ENCODE results near the gene SLC12A8. TPM values are rescaled to one million over a fixed set of nuclear protein-coding genes. Genes with fewer than 3 reads are reported as not detected.

The SLC12A8 gene
- total RNA-seq, 1 experiment from 2014 or later, result 30.7 TPM

- POLR2A ChIA-PET (ENCODE audit: unreplicated experiment), result interaction anchor here (0.6 to 1.0 kb wide), 6 partner anchors 11 to 1413 kb away, joined by 3 to 4 read pairs (median 4); no protein-coding TSS in a partner anchor
- peaks cover 16% of the 10 kb centered on the region for H3K4me1 ChIP-seq (replicated peaks; ENCODE audit: insufficient read depth)
- CTCF ChIA-PET, result interaction anchor here (1.1 kb wide), 1 partner anchor 10 kb away, joined by 7 read pairs; no protein-coding TSS in a partner anchor
- intact Hi-C loops (cut with micrococcal nuclease; ENCODE audit: unreplicated experiment), result loop anchor here (1.0 to 5.0 kb wide), 3 partner anchors 72 to 145 kb away; partner anchors contain the start of gene SLC12A8
- no peaks in the 10 kb centered on the region for H3K27me3 ChIP-seq (ENCODE audit: insufficient read depth, low read depth)
- BruUV-seq (replicated peaks), result TSS peak; percentile 94
- no peaks in the 10 kb centered on the region for H3K79me2 ChIP-seq (ENCODE audit: low read depth)
- no peak overlapping the region for H3K4me3 ChIP-seq
- H3K36me3 ChIP-seq (ENCODE audit: low read depth), result no peaks in the 10 kb centered on the region
- H3F3A ChIP-seq (ENCODE audit: insufficient read depth, low read depth), result peaks cover 9% of the 10 kb centered on the region; the same call in 1 of the 2 replicates
- no peaks in the 10 kb centered on the region for H3K9me3 ChIP-seq (ENCODE audit: insufficient read depth, low read depth)
- no peaks in the 10 kb centered on the region for H3K9me2 ChIP-seq (ENCODE audit: insufficient read depth)
- H2AFZ ChIP-seq, result no peak overlapping the region
- H4K20me1 ChIP-seq (ENCODE audit: insufficient read depth), result no peaks in the 10 kb centered on the region
- no peak for TF ChIP-seq EZH2 (IDR thresholded peaks at IDR 0.05; ENCODE audit: low read depth)
- no peak for TF ChIP-seq CTCF (conservative IDR thresholded peaks at IDR 0.05)
- H3K27ac ChIP-seq, result no peak overlapping the region
- peak in 1 of 2 experiments; percentile 80 for DNase-seq
- no peak overlapping the region for H3K4me2 ChIP-seq
These were observed 72.3 kb downstream of the SLC12A8 start for GRCh38 chr3:125140011-125140817.

GRCh38 chr3:125139386-125139785 is 73.2 kb downstream of the SLC12A8 start:
- H3K4me3 ChIP-seq, result no peak overlapping the region
- H3K4me1 ChIP-seq (replicated peaks; ENCODE audit: insufficient read depth), result peaks cover 16% of the 10 kb centered on the region
- no peaks in the 10 kb centered on the region for H3K9me2 ChIP-seq (ENCODE audit: insufficient read depth)
- no peaks in the 10 kb centered on the region for H3K36me3 ChIP-seq (ENCODE audit: low read depth)
- no peaks in the 10 kb centered on the region for H3K79me2 ChIP-seq (ENCODE audit: low read depth)
- BruUV-seq (replicated peaks), result no TSS peak
- H3K4me2 ChIP-seq, result no peak overlapping the region
- CTCF ChIA-PET, result no interaction called here
- no peak for DNase-seq
- H3K9me3 ChIP-seq (ENCODE audit: insufficient read depth, low read depth), result no peaks in the 10 kb centered on the region
- H3K27ac ChIP-seq, result no peak overlapping the region
- intact Hi-C loops (cut with micrococcal nuclease; ENCODE audit: unreplicated experiment), result no loop called here
- peaks cover 9% of the 10 kb centered on the region; the same call in 1 of the 2 replicates for H3F3A ChIP-seq (ENCODE audit: insufficient read depth, low read depth)
- TF ChIP-seq EZH2 (IDR thresholded peaks at IDR 0.05; ENCODE audit: low read depth) (no peak), CTCF (conservative IDR thresholded peaks at IDR 0.05) (no peak)
- no peaks in the 10 kb centered on the region for H3K27me3 ChIP-seq (ENCODE audit: insufficient read depth, low read depth)
- POLR2A ChIA-PET (ENCODE audit: unreplicated experiment), result interaction anchor here (0.6 kb wide), 1 partner anchor 22 kb away, joined by 5 read pairs; no protein-coding TSS in a partner anchor
- no peaks in the 10 kb centered on the region for H4K20me1 ChIP-seq (ENCODE audit: insufficient read depth)
- no peak overlapping the region for H2AFZ ChIP-seq

GRCh38 chr3:125137358-125138033 is 75.1 kb downstream of the SLC12A8 start:
- H2AFZ ChIP-seq, result no peak overlapping the region
- H3K27me3 ChIP-seq (ENCODE audit: insufficient read depth, low read depth), result no peaks in the 10 kb centered on the region
- no peaks in the 10 kb centered on the region for H3K36me3 ChIP-seq (ENCODE audit: low read depth)
- ChIA-PET CTCF (no interaction called here), POLR2A (ENCODE audit: unreplicated experiment) (interaction anchor here (0.6 to 1.4 kb wide), 4 partner anchors 8 to 250 kb away, joined by 3 to 5 read pairs (median 4); no protein-coding TSS in a partner anchor)
- no peaks in the 10 kb centered on the region for H3K9me3 ChIP-seq (ENCODE audit: insufficient read depth, low read depth)
- no peak overlapping the region for H3K4me3 ChIP-seq
- DNase-seq, result peak; percentile 53 to 78
- H3K4me2 ChIP-seq, result no peak overlapping the region
- BruUV-seq (replicated peaks), result no TSS peak
- H3K9me2 ChIP-seq (ENCODE audit: insufficient read depth), result no peaks in the 10 kb centered on the region
- H3F3A ChIP-seq (ENCODE audit: insufficient read depth, low read depth), result peaks cover 9% of the 10 kb centered on the region; the same call in 1 of the 2 replicates
- H3K4me1 ChIP-seq (replicated peaks; ENCODE audit: insufficient read depth), result peaks cover 16% of the 10 kb centered on the region
- intact Hi-C loops (cut with micrococcal nuclease; ENCODE audit: unreplicated experiment), result loop anchor here (1.0 kb wide), 1 partner anchor 8 kb away; no protein-coding TSS in a partner anchor
- H3K27ac ChIP-seq, result no peak overlapping the region
- H3K79me2 ChIP-seq (ENCODE audit: low read depth), result no peaks in the 10 kb centered on the region
- TF ChIP-seq EZH2 (IDR thresholded peaks at IDR 0.05; ENCODE audit: low read depth) (no peak), CTCF (conservative IDR thresholded peaks at IDR 0.05) (no peak)
- H4K20me1 ChIP-seq (ENCODE audit: insufficient read depth), result no peaks in the 10 kb centered on the region

Data from PC-9 (cell line).